SK-N-SH (cell line): ENCODE measurements around the gene EDN3. TPM values are rescaled to one million over a fixed set of nuclear protein-coding genes. Genes with fewer than 3 reads are reported as not detected.

Experiments used
- CTCF ChIA-PET: fragments of 300-600, 350-600 bp; formaldehyde crosslinking; extraction: SDS; loops from one replicate; lab custom pipeline; 2021; lab: Yijun Ruan, JAX
- POLR2A ChIA-PET: fragments of 350-600 bp; sonication (Branson Sonifier 250); formaldehyde crosslinking; extraction: SDS; loops from one replicate; lab custom pipeline; 2020; ENCODE audit warnings: antibody characterized with exemption, inconsistent platforms; lab: Yijun Ruan, JAX
- DNase-seq: peaks from one replicate; pipeline ENCODE4 v3.0.0; 2012
- H2AFZ ChIP-seq: fragments of 200-600 bp; sonication (generic); 2 replicates; pipeline ENCODE4 v1.8.1; 2016; ENCODE audit warnings: antibody characterized with exemption, mild to moderate bottlenecking, low read depth
- H3F3A ChIP-seq: fragments of 200-600 bp; sonication (generic); replicated peaks from 2 replicates; pipeline ENCODE3; 2016; ENCODE audit warnings: antibody characterized with exemption, mild to moderate bottlenecking; ENCODE audit not compliant: insufficient read depth
- H3K27ac ChIP-seq, 2 experiments: fragments of 200-500 bp in 1 of 2; fragments of 200-600 bp in 1 of 2; sonication (Bioruptor generic) in 1 of 2; sonication (generic), shearing (Covaris generic) in 1 of 2; 2 replicates each; pipeline versions ENCODE4 v1.5.1 to v1.6.1; 2014 to 2016; ENCODE audit warnings: low read depth in 2 of 2, inconsistent platforms in 1 of 2, low read length in 1 of 2, mild to moderate bottlenecking in 1 of 2, mixed read lengths in 1 of 2
- H3K27me3 ChIP-seq: fragments of 200-600 bp; sonication (generic), shearing (Covaris generic); 2 replicates; pipeline ENCODE4 v1.6.1; 2016; ENCODE audit warnings: mixed run types; ENCODE audit not compliant: insufficient read depth
- H3K36me3 ChIP-seq, 2 experiments: fragments of 200-500 bp in 1 of 2; fragments of 200-600 bp in 1 of 2; sonication (Bioruptor generic) in 1 of 2; sonication (generic) in 1 of 2; replicated peaks in 1 of 2; 2 replicates each; pipeline versions ENCODE3 to v1.5.1; 2014 to 2016; ENCODE audit warnings: low read length in 1 of 2, mild to moderate bottlenecking in 1 of 2; ENCODE audit not compliant: insufficient read depth in 2 of 2, control insufficient read depth in 1 of 2
- H3K4me1 ChIP-seq, 2 experiments: fragments of 200-500 bp in 1 of 2; fragments of 200-600 bp in 1 of 2; sonication (Bioruptor generic) in 1 of 2; sonication (generic), shearing (Covaris generic) in 1 of 2; 2 replicates each; pipeline versions ENCODE4 v1.5.1 to v1.6.1; 2014 to 2016; ENCODE audit warnings: low read depth in 1 of 2, low read length in 1 of 2, mixed run types in 1 of 2; ENCODE audit not compliant: insufficient read depth in 2 of 2, control insufficient read depth in 1 of 2
- H3K4me2 ChIP-seq: fragments of 200-600 bp; sonication (generic), shearing (Covaris generic); 2 replicates; pipeline ENCODE4 v1.6.1; 2017; ENCODE audit warnings: mixed run types
- H3K4me3 ChIP-seq, 2 experiments: fragments of 200-500 bp in 1 of 2; fragments of 200-600 bp in 1 of 2; sonication (Bioruptor generic) in 1 of 2; sonication (generic), shearing (Covaris generic) in 1 of 2; 2 replicates each; pipeline versions ENCODE4 v1.5.1 to v1.8.1; 2014 to 2016; ENCODE audit warnings: low read depth in 2 of 2, inconsistent platforms in 1 of 2, low read length in 1 of 2, mild to moderate bottlenecking in 1 of 2, mixed read lengths in 1 of 2, moderate library complexity in 1 of 2
- H3K79me2 ChIP-seq: fragments of 200-600 bp; sonication (generic); 2 replicates; pipeline ENCODE4 v1.8.1; 2017; ENCODE audit warnings: mild to moderate bottlenecking; ENCODE audit not compliant: insufficient read depth
- H3K9ac ChIP-seq: fragments of 200-600 bp; sonication (generic); 2 replicates; pipeline ENCODE4 v1.6.1; 2017; ENCODE audit warnings: mixed run types
- H3K9me2 ChIP-seq: fragments of 200-600 bp; sonication (generic); 2 replicates; pipeline ENCODE4 v1.6.1; 2017; ENCODE audit warnings: mixed run types
- H3K9me3 ChIP-seq: fragments of 200-600 bp; sonication (generic); 2 replicates; pipeline ENCODE4 v1.6.1; 2017; ENCODE audit warnings: mixed run types, mild to moderate bottlenecking, moderate library complexity
- H4K20me1 ChIP-seq: fragments of 200-600 bp; sonication (generic); 2 replicates; pipeline ENCODE4 v1.6.1; 2017; ENCODE audit warnings: mild to moderate bottlenecking, mixed run types; ENCODE audit not compliant: insufficient read depth
- CHD2 ChIP-seq: fragments of 150-350 bp; IDR thresholded peaks from 2 replicates; pipeline ENCODE4 v1.6.1; 2018; ENCODE audit warnings: low read length; ENCODE audit not compliant: partially characterized antibody
- ELF1 ChIP-seq: IDR thresholded peaks from 2 replicates; pipeline ENCODE4 v1.4.0; 2012
- EP300 ChIP-seq, 2 experiments: IDR thresholded peaks; 2 replicates each; pipeline versions ENCODE4 v1.4.0 to v1.6.1; 2012; ENCODE audit warnings: borderline replicate concordance in 1 of 2, low read depth in 1 of 2, low read length in 1 of 2
- EZH2phosphoT487 ChIP-seq: fragments of 200-600 bp; sonication (generic); IDR thresholded peaks from 2 replicates; pipeline ENCODE4 v1.6.1; 2017; ENCODE audit warnings: low read depth, mixed run types, mild to moderate bottlenecking, antibody characterized with exemption, moderate library complexity, borderline replicate concordance
- FOSL2 ChIP-seq: IDR thresholded peaks from 2 replicates; pipeline ENCODE4 v1.4.0; 2012; ENCODE audit warnings: low read depth, mild to moderate bottlenecking, moderate library complexity, borderline replicate concordance
- FOXM1 ChIP-seq: IDR thresholded peaks from 2 replicates; pipeline ENCODE4 v1.4.0; 2012; ENCODE audit warnings: low read depth, mild to moderate bottlenecking
- GABPA ChIP-seq: IDR thresholded peaks from 2 replicates; pipeline ENCODE4 v1.4.0; 2012; ENCODE audit warnings: low read depth, mild to moderate bottlenecking
- IRF3 ChIP-seq: fragments of 150-350 bp; IDR thresholded peaks from 2 replicates; pipeline ENCODE4 v1.6.1; 2016; ENCODE audit warnings: mild to moderate bottlenecking, low read depth, low read length
- JUND ChIP-seq: IDR thresholded peaks from 2 replicates; pipeline ENCODE4 v1.4.0; 2012
- MAX ChIP-seq: IDR thresholded peaks from 2 replicates; pipeline ENCODE4 v1.4.0; 2012; ENCODE audit warnings: low read depth
- MEF2A ChIP-seq: IDR thresholded peaks from 2 replicates; pipeline ENCODE4 v1.4.0; 2012; ENCODE audit warnings: low read depth, borderline replicate concordance
- NRF1 ChIP-seq: IDR thresholded peaks from 2 replicates; pipeline ENCODE4 v1.6.1; 2012; ENCODE audit warnings: low read depth, mild to moderate bottlenecking, low read length
- RAD21 ChIP-seq: IDR thresholded peaks from 2 replicates; pipeline ENCODE4 v1.6.1; 2012; ENCODE audit warnings: mild to moderate bottlenecking, low read length
- RCOR1 ChIP-seq: fragments of 150-350 bp; IDR thresholded peaks from 2 replicates; pipeline ENCODE4 v1.6.1; 2017; ENCODE audit warnings: antibody characterized with exemption, low read length
- RFX5 ChIP-seq: IDR thresholded peaks from 2 replicates; pipeline ENCODE4 v1.6.1; 2012; ENCODE audit warnings: mild to moderate bottlenecking, improper control_type of control experiment, low read length
- RXRA ChIP-seq: IDR thresholded peaks from 2 replicates; pipeline ENCODE4 v1.4.0; 2012; ENCODE audit warnings: low read depth, mild to moderate bottlenecking, borderline replicate concordance
- SMC3 ChIP-seq: IDR thresholded peaks from 2 replicates; pipeline ENCODE4 v1.6.1; 2012; ENCODE audit warnings: low read depth, low read length, improper control_type of control experiment
- YY1 ChIP-seq: IDR thresholded peaks from 2 replicates; pipeline ENCODE4 v1.4.0; 2012; ENCODE audit warnings: low read depth, mild to moderate bottlenecking
- WGBS: methylation state at CpG from one replicate; pipeline ENCODE4 v1.1.6; 2017; ENCODE audit warnings: low lambda C conversion rate; 5-methylcytosine and 5-hydroxymethylcytosine counted together
- polyA plus RNA-seq, 3 experiments: library from polyadenylated mRNA; depleted of rRNA; stranded (reverse); fragments of >200 nt; gene quantifications; 2 replicates each; pipeline ENCODE4 v1.2.3, GENCODE V29; 2012
- TF ChIP-seq, protein P1 (sequence below): IDR thresholded peaks from 2 replicates; pipeline ENCODE4 v1.4.0; 2012; ENCODE audit warnings: low read depth, borderline replicate concordance
- TF ChIP-seq, protein P2 (sequence below): IDR thresholded peaks from 2 replicates; pipeline ENCODE4 v1.6.1; 2012; ENCODE audit warnings: mild to moderate bottlenecking, low read depth, low read length, moderate library complexity
- TF ChIP-seq, protein P3 (sequence below): IDR thresholded peaks from 2 replicates; pipeline ENCODE4; 2012

EDN3 gene
- polyA plus RNA-seq, 1 of the 3 experiments (the other 2 are of a cell fraction), result 0.02 TPM

GRCh38 chr20:59333260-59333845 lies 32.9 kb downstream of the EDN3 start:
- 61% methylated on average over 6 of the region's 6 CpGs for WGBS
- ChIA-PET CTCF (interaction anchor here (0.9 to 1.6 kb wide), 3 partner anchors 10 to 163 kb away, joined by 3 to 4 read pairs (median 3); no protein-coding TSS in a partner anchor), POLR2A (no interaction called here)
- H3K79me2 ChIP-seq, result no peaks in the 10 kb centered on the region
- H3K9ac ChIP-seq, result no peak overlapping the region
- H3K4me1 ChIP-seq, result peaks cover 0 to 5% of the 10 kb centered on the region in 2 experiments; a peak in 1 of 4 replicates
- no peak overlapping the region for H3K27ac ChIP-seq
- no peaks in the 10 kb centered on the region for H3K9me3 ChIP-seq
- H3K36me3 ChIP-seq, result no peaks in the 10 kb centered on the region
- no peaks in the 10 kb centered on the region for H4K20me1 ChIP-seq
- H2AFZ ChIP-seq, result no peak overlapping the region
- no peaks in the 10 kb centered on the region for H3K27me3 ChIP-seq
- H3F3A ChIP-seq, result no peaks in the 10 kb centered on the region
- no peak for DNase-seq
- no peak overlapping the region for H3K4me3 ChIP-seq
- no peak overlapping the region for H3K4me2 ChIP-seq
- no peak for TF ChIP-seq SMC3
- no peak for TF ChIP-seq ELF1
- TF ChIP-seq, protein P1, sequence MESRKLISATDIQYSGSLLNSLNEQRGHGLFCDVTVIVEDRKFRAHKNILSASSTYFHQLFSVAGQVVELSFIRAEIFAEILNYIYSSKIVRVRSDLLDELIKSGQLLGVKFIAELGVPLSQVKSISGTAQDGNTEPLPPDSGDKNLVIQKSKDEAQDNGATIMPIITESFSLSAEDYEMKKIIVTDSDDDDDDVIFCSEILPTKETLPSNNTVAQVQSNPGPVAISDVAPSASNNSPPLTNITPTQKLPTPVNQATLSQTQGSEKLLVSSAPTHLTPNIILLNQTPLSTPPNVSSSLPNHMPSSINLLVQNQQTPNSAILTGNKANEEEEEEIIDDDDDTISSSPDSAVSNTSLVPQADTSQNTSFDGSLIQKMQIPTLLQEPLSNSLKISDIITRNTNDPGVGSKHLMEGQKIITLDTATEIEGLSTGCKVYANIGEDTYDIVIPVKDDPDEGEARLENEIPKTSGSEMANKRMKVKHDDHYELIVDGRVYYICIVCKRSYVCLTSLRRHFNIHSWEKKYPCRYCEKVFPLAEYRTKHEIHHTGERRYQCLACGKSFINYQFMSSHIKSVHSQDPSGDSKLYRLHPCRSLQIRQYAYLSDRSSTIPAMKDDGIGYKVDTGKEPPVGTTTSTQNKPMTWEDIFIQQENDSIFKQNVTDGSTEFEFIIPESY, result no peak
- no peak for TF ChIP-seq GABPA
- no peak for TF ChIP-seq IRF3
- no peak for TF ChIP-seq RFX5
- no peaks in the 10 kb centered on the region for H3K9me2 ChIP-seq

DNA sequence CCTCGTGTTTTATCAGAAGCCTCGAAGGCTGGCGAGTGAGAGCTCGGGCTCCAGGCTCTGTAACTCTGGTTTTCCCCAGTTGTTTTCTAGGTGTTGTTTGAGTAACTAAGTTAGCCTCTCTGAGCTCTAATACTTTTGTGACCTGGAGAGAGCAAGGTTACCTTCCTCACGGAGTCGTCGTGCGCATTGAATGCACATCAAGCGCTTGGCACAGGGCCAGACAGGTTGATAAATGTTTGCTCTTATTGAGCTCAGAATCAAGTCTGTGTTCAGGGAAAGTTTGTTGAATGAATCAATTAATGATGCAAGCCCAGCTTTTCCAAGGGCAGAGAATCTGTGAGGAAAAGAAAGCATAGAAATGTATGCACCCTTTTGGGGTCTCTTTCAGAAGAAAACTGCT lies 33.5 kb downstream of the EDN3 start:
- CTCF ChIA-PET, result interaction anchor here (0.6 to 1.6 kb wide), 4 partner anchors 10 to 162 kb away, joined by 3 to 4 read pairs (median 3); no protein-coding TSS in a partner anchor
- TF ChIP-seq YY1, result no peak
- TF ChIP-seq RCOR1, result no peak
- no peak for TF ChIP-seq FOSL2
- no peak for TF ChIP-seq JUND
- TF ChIP-seq MEF2A, result no peak
- TF ChIP-seq, protein P2, sequence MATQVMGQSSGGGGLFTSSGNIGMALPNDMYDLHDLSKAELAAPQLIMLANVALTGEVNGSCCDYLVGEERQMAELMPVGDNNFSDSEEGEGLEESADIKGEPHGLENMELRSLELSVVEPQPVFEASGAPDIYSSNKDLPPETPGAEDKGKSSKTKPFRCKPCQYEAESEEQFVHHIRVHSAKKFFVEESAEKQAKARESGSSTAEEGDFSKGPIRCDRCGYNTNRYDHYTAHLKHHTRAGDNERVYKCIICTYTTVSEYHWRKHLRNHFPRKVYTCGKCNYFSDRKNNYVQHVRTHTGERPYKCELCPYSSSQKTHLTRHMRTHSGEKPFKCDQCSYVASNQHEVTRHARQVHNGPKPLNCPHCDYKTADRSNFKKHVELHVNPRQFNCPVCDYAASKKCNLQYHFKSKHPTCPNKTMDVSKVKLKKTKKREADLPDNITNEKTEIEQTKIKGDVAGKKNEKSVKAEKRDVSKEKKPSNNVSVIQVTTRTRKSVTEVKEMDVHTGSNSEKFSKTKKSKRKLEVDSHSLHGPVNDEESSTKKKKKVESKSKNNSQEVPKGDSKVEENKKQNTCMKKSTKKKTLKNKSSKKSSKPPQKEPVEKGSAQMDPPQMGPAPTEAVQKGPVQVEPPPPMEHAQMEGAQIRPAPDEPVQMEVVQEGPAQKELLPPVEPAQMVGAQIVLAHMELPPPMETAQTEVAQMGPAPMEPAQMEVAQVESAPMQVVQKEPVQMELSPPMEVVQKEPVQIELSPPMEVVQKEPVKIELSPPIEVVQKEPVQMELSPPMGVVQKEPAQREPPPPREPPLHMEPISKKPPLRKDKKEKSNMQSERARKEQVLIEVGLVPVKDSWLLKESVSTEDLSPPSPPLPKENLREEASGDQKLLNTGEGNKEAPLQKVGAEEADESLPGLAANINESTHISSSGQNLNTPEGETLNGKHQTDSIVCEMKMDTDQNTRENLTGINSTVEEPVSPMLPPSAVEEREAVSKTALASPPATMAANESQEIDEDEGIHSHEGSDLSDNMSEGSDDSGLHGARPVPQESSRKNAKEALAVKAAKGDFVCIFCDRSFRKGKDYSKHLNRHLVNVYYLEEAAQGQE, result no peak
- TF ChIP-seq ELF1, result no peak
- TF ChIP-seq NRF1, result no peak
- TF ChIP-seq EZH2phosphoT487, result no peak
- no peak for TF ChIP-seq GABPA
- no peak for TF ChIP-seq RFX5
- no peak for TF ChIP-seq CHD2
- TF ChIP-seq RXRA, result no peak
- no peak for TF ChIP-seq MAX
- no peak for TF ChIP-seq FOXM1
- TF ChIP-seq, protein P3, sequence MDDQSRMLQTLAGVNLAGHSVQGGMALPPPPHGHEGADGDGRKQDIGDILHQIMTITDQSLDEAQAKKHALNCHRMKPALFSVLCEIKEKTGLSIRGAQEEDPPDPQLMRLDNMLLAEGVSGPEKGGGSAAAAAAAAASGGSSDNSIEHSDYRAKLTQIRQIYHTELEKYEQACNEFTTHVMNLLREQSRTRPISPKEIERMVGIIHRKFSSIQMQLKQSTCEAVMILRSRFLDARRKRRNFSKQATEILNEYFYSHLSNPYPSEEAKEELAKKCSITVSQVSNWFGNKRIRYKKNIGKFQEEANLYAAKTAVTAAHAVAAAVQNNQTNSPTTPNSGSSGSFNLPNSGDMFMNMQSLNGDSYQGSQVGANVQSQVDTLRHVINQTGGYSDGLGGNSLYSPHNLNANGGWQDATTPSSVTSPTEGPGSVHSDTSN, result no peak
- no peak for TF ChIP-seq RAD21
- TF ChIP-seq EP300 (IDR thresholded peaks at IDR 0.05; ENCODE audit: borderline replicate concordance in 1 of 2, low read depth in 1 of 2, low read length in 1 of 2), result no peak
- no peak overlapping the region for H3K27ac ChIP-seq

More for the DNA sequence above, 33.5 kb downstream of the EDN3 start:
- POLR2A ChIA-PET, result no interaction called here
- WGBS, result 74% methylated on average over 9 of the region's 9 CpGs
- no peaks in the 10 kb centered on the region for H3K27me3 ChIP-seq
- peaks cover 0 to 5% of the 10 kb centered on the region in 2 experiments; a peak in 1 of 4 replicates for H3K4me1 ChIP-seq
- H3K36me3 ChIP-seq, result no peaks in the 10 kb centered on the region
- no peak overlapping the region for H2AFZ ChIP-seq
- H3K4me3 ChIP-seq, result no peak overlapping the region
- no peak overlapping the region for H3K9ac ChIP-seq
- no peak overlapping the region for H3K4me2 ChIP-seq
- H3K9me2 ChIP-seq, result no peaks in the 10 kb centered on the region
- H3F3A ChIP-seq, result no peaks in the 10 kb centered on the region
- no peak for DNase-seq
- no peaks in the 10 kb centered on the region for H3K79me2 ChIP-seq
- H3K9me3 ChIP-seq, result no peaks in the 10 kb centered on the region
- H4K20me1 ChIP-seq, result no peaks in the 10 kb centered on the region
